GM21367 (cell line): ENCODE measurements around the gene SIK3.

Source experiments
- ATAC-seq: cut with Tn5 transposase; IDR thresholded peaks from one replicate; pipeline ENCODE4 v1.9.1; 2021; ENCODE audit not compliant: unreplicated experiment

SIK3 gene

DNA sequence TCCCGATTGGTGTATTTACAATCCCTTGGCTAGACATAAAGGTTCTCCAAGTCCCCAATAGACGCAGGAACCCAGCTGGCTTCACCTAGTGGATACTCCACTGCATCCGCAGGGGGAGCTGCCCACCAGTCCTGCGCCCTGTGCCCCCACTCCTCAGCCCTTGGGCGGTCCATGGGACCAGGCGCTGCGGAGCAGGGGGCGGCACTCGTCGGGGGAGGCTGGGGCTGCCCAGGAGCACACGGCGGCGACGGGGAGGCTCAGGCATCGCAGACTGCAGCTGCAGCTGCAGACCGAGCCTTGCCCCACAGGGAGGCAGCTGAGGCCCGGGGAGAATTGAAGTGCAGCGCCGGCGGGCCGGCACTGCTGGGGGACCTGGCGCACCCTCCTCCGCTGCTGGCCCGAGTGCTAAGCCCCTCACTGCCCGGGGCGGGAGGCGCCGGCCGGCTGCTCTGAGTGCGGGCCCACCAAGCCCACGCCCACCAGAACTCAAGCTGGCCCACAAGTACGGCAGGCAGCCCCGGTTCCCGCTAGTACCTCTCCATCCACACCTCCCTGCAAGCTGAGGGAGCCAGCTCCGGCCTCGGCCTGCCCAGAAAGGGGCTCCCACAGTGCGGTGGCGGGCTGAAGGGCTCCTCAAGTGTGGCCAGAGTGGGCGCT, 12.2 kb upstream of the SIK3 start:
- ATAC-seq = no peak

DNA sequence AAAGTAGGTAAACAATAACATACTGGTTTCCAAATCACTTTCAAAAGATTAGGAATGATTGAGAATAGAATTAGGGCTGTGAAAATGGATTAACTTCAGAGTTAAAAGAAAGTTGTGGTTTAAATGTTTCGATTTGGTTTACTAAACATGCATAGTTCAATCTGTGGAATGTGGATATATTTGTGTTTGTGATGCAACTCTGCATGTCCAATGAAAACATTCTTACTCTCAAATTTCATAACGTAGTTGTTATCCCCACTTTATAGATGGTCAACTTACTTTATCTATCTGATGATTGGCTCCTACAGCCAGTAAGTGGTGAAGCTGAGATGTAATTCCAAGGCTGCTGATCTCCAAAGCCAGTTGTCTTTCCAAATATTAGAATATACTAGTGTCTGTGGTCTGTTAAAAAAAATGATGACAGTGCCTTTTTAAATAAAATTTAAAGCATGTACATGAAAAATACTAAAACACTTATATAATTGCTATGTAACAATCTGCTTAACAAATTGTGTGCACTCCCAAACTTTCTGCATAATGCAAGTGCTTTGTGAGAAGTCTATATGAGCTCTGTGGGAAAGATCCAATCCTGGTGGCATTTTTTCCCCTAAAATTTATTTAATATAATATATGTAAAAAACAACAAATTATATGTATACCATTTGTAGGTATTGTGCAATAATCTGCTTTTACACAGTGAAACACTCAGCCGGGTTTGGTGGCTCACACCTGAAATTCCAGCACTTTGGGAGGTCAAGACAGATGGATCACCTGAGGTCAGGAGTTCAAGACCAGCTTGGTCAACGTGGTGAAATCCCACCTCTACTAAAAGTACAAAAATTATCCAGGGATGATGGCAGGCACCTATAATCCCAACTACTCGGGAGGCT, 9.7 kb upstream of the SIK3 start:
- ATAC-seq = no peak

DNA sequence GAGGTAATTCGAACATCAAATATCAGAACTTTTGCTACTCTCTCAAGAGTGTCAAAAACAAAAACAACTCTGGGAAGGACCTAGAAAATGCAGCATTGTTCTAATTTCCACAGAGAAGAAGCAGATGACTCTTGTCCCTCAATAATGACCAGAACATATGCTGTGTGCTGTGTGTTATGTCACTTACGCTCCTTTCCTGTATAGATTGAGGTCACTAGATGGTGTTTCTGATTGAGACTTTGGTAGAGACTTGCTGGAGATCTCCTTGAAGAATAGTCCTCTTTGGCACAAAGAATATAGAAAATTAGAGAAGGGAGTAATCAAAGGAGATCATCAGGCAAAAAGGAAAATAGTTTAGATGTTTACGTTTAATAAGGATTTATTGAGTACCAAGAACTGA, 2.3 kb upstream of the SIK3 start:
- ATAC-seq = no peak

DNA sequence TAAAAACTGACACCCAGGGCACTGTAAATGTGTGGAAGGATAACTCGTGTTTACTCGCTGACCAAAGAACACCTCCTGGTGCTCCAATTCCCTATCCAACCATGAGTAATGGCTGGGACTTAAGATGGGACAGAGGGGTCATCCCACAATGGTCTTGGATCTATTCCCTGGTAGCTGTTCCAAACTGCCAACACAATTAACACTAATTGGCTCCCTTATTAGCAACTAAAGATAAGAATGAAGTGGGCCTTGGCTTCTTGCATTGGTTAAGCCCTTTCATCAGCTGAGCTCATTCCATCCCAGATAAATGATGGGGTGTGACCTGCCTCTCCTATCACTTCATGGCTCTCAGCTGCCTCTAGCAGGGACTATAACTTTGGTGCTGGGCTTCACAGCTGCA, 1.5 kb upstream of the SIK3 start:
- no peak for ATAC-seq

DNA sequence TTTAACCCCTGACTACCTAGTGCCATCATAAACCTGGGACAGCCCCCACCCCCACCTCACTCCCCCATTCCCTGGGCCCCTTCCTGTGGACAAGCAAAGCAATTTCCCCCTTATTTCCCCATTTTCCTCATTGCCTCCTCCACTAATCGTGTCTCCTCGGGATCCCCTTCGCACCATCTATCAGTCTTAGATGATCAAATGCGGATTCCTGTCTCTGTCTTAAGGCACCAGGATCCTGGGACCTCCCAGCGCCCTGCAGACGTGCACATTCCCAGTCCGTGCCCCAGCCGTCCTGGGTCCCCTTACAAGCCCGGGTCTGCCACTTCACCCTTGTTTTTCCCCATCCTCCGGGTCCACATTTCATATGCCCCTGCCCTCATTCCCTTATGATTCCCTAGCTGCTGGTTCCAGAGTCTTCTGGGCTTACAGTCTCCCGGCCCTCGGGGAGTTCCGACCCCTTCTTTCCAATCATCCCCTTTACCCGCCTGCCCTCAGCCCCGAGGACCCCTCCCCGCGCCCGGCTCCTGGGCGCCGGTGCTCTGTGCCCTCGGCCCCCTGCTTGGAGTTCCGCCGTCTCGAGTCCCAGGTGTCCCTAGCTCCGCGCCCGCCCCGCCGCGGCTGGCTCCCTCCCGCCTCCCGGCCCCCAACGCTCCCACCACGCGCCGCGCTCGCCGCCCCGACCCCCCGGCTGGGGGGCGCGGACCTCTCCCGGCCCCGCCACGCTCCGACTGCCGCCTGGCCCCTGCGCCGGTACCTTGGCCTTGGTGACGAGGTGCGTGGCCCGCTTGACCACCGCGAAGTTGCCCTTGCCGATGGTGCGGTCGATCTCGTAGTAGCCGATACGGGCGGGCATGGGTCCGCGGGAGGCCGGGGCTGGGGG, 599 bp downstream of the SIK3 start:
- peak; percentile 5 for ATAC-seq

DNA sequence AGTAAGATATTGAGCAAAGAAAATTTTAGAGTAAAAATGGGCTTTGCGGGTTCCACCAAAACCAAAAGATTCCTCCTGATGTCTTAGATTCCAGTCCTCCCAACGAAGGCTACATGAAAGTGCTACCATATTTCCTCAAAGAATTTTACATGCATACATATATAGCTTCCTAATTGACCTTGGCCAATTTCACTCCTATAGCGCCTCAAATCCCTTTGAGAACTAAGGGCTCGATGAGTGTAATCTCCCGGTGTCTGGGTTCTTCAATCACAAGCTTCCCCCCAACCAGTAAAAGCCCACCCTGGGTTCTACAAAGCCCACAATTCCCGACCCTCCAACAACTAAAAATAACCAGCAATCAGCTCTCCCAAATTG, 1.2 kb downstream of the SIK3 start:
- ATAC-seq = no peak

DNA sequence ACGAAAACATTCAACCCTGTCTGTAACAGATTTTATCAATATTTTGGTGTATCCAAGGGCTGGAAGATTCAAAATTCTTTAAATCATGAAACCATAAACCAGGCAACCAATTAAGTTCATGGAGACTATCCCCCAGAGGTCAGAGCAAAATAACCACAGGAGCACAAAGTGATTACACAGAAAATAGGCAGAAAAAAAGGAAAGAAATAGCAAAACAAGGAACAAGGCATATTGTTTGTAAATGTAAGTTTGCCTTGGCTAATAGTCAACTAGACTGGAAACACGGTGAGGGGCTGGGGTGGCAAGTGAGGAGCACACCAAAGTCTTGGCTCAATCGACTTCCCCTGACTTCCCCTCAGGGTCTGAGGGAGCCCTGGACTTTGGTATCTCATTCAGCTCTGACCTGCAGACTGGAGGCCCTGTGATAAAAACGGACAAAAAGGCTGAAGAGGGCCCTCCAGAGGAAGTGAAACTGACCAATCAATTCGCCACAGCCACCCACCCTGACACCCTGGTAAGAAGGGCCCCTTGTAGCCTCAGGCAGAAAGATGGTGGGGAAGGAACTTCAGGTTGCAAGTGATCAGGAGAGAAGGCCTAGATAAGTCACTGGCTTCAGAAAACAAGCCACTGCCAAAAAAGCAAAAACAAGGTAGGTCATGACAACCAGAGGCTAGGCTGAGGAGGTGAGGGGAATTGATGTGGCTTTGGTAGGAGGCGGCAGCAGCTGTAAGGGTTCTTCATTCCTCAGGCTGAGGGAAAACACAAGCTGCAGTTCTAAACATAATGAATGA, 1.8 kb downstream of the SIK3 start:
- ATAC-seq = no peak

DNA sequence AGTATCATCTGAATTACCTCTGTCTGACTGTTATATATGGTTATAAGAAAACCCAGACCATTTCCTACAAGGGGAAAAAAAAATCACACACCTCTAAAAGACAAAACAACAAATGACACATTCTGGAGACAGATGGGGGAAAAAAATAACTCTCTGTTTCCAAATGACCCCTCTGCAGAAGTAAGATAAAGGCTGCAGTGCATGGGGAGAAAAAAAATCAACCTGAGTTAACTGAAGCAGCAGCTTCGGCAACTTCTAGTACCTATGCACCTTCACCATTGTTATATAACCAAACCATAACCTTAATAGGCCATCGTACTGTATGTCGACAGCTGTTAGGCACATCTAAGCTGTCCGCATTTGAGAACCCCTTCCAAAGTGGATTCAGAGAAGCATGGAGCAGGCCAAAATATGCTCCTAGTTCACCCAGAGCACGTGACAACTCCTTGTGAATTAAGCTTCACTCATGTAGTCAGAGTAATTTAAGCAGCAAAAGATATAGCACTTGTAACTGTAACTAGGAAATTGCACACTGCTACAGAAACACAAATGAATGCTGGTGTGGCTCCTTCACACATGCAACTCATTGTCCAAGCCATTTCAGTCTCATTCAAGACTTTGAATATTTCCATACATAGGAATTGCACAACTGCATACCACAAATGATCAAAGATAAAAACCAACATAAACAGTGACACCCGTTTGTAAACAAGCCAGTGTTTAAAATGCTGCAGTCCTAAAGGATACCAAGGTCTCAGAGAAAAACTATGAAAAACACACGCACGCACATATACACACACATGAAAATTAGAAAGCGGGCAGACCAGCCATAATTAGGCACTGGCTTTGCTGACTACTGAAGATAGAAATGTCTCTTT, 2.7 kb downstream of the SIK3 start:
- ATAC-seq = no peak

DNA sequence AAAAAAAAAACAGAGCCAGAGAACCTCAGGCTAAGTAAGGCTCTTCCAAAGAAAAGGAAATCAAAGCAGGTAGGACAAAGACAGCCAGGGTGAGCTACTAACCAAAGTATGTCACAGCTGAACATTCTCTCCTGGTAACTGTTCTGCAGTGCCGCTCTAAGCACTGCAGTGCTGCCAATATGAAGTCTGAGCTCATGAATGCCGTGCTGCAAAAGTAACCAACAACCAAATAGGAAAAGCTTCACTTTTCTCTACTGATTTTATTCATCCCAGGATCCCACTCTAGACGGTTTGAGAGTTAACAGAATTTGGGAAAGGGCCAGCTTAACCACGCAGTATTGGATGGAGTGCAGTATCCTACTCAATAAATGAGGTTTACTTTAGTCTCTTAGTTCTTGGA, 3.5 kb downstream of the SIK3 start:
- no peak for ATAC-seq

DNA sequence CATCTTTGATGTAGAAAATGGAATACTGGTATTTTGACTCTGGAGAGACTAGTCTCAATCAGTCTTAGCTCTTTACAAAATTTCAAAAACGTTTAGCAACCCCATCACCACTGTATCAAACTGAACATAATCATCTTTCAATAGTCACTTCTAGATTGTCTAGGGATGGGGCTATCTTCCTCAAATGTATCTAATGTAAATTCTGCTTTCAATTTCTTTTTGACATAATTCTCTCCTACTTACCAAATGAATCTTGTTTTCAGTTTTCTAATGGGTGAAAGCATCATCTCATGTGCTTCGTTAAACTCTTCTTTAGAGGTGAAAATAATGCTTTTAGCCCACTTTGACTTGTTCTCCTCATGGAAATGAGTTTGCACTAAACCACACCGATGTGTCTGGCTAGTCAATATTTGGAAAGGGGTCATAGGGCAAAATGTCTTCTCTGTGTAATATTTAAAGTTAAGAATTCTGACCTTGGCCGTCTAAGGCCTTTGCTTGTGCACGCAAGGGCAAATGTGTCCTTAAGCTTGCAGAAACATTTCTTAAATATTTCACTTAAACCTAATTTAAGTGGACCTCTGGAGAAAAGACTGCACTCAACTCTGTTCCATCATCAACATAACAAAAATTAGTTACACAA, 5.2 kb downstream of the SIK3 start:
- no peak for ATAC-seq

DNA sequence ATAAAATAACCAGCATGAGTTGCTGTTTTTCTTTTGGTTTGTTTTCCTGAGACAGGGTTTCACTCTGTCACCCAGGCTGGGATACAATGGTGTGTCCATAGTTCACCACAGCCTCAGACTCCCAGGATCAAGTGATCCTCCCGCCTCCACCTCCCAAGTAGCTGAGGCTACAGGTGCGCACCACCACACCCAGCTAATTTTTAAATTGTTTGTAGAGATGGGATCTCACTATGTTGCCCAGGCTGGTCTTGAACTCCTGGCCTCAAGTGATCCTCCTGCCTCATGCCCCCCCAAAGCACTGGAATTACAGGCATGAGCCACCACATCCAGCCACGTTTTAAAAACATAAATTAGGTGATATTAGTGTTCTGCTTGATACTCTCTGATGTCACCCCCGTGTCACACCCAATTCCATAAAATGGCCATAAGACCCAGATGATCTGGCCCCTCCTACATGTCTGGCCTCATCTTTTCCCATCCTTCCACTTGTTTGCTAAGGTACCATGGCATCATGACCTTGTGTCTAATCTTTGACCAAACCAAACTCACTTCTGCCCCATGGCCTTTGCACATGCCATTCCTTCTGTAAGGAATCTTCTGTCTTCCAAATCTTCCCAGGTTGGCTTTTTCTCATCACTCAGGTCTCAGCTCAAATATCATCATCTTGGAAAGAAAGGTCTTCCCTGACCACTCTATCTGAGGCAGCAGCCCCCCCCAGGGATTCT, 6.3 kb downstream of the SIK3 start:
- no peak for ATAC-seq

DNA sequence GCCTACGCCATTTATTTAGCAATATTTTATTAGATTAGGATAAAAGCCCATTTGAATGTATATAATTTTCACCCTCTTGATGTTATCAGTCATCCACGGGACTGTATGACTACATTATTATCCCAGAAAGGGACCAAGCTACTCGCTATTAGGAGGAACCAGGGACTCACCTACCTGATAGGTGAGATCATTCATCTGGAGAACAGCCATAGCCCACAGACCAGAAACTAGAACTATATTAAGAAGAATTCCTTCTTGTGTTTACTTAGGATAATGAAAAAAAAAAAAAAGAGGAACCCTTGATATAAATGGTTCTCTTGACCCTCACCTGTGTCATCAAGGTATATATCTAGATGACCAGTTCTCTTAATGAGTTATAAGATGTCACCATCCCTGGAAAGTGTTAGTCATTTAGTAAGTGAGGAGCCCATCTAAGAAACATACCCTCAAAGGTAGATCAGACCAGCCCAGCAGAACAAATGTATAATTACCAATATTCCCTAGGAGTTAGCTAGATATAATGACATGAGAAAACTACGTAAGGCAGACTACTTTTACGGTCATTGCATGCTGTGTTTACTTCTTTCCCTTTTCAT, 8.0 kb downstream of the SIK3 start:
- ATAC-seq = no peak

DNA sequence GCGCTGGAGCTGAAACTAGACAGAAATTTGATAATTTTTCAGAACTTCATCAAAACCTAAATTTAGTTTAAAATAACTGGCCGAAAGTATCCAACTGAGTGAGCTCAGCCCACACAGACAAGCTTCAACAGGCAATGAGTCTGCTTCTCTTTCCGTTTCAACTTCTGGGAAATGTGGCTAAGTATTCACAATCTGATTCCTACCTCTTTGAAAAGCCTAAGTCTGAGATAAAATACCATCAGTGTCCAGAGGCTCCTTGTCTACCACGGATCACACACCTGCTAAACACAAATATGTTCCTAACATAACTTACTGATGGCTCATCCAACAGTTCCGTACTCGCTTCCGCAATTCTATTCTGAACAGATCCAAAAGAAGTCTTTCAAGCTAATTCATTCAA, 8.5 kb downstream of the SIK3 start:
- ATAC-seq = no peak

DNA sequence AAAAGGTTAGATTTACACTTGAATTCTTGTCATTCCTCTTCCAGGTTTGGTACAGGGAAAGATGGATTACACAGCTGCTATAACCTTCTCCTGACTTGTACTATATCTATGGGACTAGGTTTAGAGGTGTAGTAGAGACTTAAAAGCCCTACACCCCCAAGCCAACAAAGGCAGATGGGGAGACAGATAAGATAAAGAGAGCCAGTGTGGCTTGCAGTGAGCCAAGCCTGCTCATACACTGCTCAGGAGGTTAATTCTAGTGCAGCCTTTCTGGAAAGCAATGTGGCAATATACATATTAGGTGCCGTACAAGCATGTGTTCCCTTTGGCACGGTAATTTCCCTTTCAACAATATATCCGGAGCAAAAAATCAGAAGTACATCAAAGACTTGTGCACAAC, 10.8 kb downstream of the SIK3 start:
- no peak for ATAC-seq

DNA sequence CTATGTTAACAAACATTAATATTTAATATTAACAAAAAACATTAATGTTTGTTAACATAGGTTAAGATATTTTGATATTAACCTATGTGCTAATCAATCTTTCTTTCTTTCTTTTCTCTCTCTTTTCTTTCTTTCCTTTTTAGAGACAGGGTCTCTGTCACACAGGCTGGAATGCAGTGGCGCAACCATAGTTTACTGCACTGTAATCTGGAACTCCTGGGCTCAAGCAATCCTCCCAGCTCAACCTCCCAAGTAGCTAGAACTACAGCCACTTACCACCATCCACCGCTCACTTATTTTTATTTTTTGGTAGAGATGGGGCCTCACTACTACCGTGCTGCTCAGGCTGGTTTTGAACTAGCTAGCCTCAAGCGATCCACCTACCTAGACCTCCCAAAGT, 13.2 kb downstream of the SIK3 start:
- no peak for ATAC-seq

DNA sequence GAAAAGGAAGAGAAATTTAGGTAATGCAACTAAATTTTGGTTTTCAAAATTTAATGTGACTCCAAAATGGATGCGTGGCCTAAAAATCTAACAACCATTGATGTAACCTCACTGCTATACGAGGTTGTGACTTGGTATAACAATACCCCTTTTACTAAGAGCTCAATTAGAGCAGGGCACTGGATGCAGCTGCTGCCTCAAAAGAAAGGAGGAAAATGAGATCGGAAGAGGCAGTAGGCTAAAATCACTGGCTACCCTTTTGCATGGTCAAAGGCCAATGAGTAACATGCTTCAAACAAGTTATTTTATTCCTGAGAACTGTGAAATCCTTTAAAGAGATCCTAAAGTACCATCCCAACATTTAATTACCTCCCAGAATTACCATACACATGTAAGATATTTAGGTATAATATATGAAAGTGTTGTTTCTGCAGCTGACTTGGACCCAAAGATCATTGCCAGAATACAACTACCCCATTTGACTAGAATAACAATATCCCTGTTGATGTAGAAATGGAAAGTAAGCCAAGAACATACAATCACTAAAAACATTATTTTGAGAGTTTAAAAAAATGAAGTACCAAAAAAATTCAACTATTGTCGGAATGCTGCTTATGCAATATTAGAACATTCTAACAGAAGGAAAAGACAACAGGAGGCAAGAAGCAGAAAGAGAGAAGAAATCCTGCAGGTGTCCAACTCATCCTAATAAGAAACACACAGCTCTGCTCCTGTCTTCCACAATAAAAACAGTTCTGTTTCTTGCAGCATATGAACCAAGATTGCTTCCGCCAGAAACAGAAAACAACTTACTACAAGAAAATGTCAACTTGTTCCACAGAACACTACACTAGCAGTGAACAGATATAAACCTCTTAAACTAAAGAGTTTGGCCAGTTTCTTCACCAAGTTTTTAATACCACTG, 15.0 kb downstream of the SIK3 start:
- ATAC-seq = no peak

DNA sequence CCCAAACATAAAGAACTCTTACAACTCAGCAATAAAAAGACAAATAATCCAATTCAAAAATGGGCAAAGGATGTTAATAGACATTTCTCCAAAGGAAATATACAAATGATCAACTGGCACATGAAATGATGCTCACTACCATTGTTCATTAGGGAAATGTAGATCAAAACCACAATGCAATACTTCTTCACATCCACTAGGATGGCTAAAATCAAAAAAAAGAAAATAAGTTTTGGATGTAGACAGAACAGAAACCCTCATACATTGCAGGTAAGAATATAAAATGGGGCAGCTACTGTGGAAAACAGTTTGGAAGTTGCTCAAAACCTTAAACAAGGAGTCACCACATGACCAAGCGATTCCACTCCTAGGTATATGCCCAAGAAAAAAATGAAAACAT, 16.3 kb downstream of the SIK3 start:
- no peak for ATAC-seq
